Measurements from ENCODE around the gene SLC35D3.

GRCh38 chr6:136960781-136961180, 38.7 kb downstream of the SLC35D3 start:
- TF ChIP-seq SUZ12 (IDR thresholded peaks at IDR 0.05; ENCODE audit: extremely low read depth, insufficient read depth, insufficient read length) (no peak), ZNF274 (IDR thresholded peaks at IDR 0.05; ENCODE audit: low read depth, low read length) (no peak), YY1 (IDR thresholded peaks at IDR 0.05; ENCODE audit: insufficient read depth, insufficient read length) (no peak)

Measured in NT2/D1 (cell line).